Measurements from ENCODE around the gene OTX2.

The OTX2 gene

DNA sequence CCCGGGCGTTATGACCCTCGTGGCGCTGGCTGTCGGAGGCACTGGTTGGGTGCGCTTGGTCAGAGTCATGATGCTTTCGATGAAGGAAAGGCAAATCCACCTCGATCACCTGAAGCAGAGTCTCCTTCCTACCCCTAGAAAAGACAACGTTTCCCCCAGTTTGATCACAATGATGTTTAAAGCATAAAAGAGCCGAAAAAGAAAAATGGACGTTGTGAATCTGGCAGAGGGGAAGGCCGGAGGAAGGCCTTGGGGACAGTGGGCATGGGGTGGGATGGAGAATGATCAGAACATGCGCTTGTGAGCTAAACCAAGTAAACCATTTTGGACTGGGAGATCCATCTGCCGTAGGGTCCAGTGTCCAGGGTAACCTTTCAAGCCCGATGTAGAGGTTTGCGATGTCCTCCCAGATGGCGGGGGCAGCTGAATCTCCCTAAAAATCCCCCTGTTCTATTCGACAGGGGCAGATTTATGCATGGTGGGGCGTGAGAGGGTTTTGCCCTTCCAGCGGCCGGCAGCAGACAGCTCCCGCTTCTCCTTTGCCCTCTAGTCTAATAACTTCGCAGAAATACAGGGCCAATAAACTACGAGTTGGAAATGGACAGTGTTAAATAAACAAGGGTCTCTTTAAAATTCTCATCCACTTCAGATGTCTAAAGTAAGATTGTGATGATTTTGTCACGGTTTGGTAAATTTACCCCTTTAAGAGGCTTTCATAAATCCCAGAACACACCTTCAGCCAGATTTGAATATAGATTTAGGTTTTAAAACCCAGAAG, 2.3 kb upstream of the OTX2 start:
- DNase-seq (ENCODE audit: low read depth in 2 of 2), result no peak

DNA sequence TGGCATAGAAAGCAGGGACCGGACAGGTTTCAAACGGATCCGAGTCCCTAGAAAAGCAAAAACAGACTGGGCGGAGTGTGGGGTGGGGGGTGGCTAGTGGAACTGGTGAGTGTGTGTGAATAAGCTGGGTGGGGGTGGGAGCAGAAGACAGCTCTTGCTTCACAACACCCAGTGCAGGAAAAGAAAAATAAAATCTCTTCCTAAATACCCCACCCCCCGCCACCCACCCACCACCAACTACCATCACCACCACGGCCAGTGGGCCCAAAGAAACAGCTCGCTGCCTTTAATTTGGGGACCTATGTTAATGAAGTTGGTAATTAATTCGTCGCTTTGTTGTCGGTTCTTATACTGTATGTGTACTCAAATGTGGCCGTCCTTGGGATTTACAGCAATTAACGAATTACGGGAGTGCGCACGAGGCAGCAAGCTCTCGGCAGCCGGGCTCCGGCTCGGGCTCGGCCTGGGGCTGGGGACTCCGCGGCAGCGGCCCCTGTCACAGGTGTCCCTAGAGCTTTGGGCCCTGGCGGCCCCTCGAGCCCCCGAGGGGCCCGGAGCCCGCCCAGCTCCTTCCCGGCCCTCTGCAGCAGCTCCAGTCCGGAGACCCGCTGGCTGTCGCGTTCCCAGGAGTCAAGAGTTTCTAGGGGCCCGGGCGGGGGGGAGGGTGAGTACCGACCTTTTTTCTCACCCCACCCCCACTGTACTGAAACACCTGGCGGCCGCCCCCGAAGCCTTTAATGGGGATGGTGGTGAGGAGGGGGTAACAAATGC, 1.5 kb upstream of the OTX2 start:
- DNase-seq (ENCODE audit: low read depth in 2 of 2), result no peak

DNA sequence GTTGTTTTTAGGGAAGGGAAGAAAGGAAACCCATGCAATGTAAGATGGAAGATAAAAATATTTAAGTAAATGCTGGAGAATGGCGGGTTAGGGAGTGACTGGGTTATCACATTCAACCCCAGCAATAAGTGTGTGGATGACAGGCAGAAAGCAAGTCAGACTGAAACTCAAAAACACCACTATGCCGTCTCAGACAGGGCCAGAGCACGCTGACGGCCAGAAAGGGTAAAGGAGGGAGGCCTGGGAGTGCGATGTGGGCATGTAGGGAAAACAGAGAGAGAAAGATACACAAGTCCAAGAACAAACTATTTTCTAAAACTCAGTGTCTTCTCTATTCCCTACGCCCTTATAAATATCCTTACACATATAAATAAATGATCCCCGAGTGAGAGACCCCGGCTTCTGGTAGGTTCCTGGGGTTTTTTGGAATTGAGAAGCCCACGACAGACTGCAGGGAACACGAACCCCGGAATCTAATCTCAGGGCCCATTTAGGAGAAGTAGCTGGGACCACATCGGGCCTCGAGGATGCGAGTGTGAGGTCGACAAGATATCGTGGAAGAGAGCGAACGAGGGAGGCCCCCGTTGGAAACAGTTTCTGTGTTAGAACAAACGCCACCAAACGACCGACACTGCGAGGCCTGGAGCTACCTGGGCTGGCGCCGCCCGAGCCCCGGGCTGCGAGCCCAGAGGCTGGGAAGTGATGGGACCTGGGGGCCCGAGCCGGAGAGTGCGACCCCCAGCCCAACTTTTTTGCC, 735 bp upstream of the OTX2 start:
- DNase-seq (ENCODE audit: low read depth in 2 of 2), result no peak

DNA sequence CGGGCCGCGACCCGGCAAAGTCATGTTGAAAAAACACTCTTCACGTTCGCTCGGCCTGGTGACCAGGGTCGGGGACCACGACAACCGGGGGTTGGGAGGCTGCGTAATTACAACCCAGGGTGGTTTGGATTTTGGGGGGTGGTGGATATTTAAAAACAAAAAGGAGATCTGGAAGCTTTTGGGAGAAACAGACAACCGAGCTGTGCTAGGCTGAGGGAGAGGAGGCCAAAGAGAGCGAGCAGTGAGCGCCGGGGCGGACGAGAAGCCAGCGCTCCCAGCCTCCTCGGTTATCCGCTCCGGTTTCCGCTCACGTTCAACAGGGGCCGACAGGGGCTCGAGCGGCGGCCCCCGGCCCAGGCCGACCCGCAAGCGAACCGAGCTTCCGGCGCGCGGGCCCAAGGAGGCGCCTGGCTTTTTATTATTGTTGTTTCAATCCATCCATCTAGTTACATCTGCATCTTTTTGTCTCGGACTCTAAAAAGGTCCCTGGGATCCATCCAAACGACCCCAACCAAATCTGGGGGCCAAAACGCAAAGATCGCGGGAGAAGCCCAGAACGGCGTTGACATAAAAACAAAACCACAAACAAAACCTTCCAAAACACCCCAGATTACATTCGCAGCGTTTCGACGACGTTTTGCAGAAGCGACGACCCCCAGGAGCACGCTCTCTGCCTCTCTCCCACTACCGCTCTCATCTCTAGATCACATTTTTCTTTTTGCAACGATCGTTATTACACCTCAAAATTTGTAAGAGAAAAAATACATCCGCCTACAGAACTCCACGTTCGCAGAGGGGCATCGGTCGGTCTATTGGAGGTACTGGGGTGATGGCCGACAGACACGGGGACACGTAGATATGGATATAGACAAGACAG, 771 bp downstream of the OTX2 start:
- no peak for DNase-seq (ENCODE audit: low read depth in 2 of 2)

DNA sequence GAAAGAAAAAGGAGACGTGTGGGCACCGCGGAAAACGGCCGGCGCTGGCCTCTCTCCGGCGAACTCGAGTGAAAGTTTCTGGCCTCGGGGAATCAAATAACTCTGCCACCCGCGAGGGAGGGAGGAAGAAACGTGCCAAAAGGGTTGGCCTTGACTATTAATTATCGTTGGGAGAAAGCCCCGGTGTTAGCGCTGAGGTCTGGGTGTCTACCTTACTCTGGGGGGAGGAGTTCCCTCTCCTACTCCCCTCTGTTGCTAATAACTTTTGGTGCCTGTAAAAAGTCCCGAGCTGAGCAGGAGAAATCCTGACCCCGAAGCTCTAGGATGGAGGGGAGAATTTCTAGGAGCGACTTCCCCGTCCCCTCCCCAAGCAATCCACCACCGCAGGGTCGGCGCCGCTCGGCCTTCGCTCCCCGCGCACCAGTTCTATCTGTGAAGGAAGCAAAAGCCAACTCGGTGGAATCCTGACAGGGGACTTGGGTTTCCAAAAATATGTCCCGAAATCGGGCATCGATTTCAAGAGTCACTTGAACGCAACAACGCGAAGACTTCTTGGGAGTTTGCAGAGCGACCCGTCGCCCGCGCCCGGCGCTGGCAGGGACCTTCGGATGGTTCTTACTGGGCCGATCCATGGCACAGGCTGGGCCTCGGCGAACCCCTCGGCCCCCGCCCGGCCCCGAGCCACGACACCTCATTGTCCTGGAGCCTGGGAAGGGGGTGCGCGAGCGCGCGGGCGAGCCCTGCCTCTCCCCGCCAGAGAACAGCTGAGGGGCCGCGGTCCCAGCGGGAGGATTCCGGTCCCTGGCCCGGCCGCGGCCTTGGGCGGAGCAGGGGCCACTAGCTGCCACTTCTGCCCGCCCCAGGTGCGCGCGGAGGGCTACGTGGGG, 1.7 kb downstream of the OTX2 start:
- DNase-seq (ENCODE audit: low read depth in 2 of 2), result no peak

DNA sequence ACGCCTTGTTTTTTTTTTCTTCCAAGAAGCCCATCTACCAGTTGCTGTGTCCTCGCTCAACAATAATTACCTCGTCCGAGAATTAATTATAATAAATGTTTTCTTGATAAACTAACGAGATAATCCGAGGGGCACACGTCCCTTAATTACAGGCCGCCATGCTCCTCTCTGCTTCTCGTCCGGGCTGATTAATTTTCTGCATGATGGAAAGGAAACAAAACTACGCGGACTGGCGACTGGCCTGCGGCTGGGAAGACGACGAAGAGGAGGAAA, 2.2 kb downstream of the OTX2 start:
- DNase-seq (ENCODE audit: low read depth in 2 of 2), result no peak

DNA sequence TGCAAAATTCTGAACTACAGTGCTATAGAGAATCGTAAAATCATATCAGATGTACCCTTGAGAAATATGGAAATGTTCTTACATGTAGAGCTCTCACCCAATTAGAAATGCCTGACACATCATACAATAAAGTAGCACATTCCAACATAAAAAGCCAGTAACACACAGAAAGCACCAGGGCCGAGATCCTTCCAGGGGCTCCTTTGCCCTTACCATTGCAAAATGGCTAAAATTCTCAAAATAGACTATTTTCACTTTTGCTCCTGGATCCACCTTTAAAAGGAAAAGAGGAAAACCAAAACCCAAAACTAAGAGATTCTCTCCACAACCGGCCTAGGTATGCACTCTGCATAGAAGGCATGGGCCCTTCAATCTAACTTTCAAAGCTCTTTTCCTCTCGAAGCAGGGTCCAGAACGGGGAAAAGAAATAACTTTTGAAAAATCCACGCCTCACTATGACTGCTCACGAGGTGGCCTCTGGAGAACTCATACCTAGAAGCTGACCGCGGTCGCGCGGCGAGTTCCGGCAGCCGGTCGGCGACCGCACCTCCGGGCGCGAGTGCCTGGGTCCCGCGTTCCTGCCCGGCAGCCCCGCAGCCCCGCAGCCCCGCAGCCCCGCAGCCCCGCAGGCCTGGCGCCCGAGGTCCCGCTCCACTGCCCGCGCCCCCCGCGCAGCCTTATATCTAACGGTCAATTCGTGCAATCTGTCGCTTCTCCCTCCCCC, 2.7 kb downstream of the OTX2 start:
- no peak for DNase-seq (ENCODE audit: low read depth in 2 of 2)

DNA sequence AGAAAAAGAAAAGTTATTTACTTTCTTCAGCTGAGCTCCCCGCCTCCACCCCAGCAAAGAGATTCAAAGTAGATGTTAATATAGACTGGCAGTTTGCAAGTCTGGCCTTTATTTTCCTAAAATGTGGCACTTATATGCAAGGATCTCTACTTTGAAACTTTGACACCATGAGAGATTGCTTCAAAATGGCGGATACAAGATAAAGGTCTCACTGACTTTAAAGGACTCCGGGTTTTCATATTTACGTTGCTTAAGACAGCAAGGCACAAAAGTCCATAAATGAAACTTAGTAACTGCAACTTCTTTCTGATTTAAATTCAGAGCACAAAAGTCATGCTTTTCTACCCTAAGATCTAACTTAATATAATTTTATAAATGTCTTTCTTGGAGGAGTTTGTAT, 3.5 kb downstream of the OTX2 start:
- no peak for DNase-seq (ENCODE audit: low read depth in 2 of 2)

DNA sequence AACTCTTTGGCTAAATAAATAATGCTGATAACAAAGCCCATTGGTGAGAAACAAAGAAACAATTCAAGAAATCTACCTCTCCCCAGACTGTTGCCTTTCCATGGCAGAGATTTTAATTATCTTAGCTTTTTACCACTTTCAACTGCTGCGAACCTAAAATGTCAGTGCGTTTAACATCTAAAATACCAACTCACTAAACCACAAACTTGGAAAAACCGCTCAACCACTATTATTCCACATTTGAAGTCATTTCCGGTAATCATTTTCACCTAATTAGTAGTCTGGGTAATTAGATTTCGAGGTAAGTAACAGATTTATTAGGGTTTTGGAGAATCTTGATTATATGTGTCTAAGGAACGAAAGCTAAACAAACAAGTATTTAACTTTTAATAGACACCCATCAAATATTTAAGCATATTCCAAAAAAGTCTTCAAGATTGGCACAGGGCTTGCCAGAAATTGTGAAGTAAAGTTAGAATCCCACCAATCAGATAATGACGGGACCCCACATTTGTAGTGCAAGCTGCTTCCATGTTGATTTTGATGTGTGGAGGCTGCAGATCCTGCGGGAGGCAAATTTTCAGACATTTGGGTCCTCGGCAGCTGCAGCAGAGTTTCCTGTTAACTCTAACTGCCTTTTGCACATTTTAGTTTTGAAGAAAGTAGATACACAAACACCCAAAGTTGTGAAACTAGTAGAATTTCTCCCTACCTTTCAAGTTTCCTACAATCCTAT, 4.1 kb downstream of the OTX2 start:
- DNase-seq (ENCODE audit: low read depth in 2 of 2), result no peak

DNA sequence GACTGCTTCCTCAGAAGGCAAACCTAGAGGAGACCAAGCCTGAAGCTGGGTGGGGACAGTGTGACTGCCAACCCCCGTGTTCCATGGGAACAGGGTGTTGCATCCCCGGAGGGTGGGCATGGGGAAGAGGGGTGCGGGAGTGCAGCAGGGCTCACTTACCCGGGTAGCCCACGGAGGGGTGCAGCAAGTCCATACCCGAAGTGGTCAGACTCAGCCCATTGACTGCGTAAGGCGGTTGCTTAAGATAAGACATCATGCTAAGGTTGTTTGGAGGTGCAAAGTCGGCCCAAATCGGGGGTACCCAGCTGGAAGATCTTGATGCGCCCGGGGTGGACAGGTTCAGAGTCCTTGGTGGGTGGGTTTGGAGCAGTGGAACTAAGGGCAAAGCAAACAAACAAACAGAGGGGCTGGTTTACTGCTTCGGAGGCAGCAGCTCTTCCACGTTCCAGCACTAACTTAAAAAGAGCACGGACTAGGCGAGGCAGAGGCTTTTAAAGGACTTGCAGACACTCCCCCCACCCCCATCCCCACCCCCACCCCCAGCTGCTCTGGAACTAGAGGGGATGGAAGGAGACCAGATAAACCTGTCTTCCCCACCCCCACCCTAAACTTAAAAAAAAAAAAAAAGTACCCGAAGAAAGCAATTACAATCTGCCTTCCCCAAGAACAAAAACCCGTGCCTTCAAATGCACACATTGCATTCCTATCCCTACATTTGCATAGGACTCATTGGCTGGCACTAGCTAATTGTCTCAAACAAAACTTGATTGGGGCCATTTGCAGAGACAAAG, 4.9 kb downstream of the OTX2 start:
- DNase-seq (ENCODE audit: low read depth in 2 of 2), result no peak

DNA sequence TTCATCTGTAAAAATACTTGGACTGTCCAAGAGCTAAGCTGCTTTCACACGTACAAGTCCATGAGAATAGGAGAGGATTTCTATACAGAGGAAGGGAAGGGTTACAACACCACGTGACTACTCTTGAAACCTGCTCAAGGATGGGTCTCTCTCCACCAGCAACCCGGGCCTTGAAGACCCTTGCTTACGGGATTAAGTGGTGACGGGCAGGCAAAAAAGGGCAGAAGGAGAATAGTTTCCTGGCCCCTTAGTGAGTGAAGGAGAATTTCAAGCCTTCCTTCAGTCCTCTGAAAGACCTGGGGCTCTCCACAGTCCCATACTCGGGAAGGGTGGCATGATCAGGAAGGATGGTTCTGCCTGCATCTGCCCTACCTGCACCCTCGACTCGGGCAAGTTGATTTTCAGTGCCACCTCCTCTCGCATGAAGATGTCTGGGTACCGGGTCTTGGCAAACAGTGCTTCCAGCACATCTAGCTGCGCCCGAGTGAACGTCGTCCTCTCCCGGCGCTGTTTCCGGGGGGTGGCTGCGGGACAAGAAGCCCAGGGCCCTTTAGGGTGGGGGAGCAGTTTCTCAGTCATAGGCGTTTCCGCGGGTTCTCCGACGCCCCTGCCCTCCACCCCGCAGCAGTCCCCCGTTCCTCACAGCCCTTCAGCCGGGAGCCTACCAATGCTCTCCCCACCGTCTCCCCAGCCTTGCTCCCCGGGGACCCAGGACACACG, 6.3 kb downstream of the OTX2 start:
- no peak for DNase-seq (ENCODE audit: low read depth in 2 of 2)

DNA sequence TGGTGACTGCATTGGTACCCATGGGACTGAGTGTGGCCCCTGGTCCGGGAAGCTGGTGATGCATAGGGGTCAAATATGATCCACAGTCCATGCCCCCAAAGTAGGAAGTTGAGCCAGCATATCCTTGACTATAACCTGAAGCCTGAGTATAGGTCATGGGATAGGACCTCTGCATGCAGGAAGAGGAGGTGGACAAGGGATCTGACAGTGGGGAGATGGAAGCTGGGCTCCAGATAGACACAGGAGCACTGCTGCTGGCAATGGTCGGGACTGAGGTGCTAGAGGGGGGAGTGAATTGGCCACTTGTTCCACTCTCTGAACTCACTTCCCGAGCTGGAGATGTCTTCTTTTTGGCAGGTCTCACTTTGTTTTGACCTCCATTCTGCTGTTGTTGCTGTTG, 8.4 kb downstream of the OTX2 start:
- DNase-seq (ENCODE audit: low read depth in 2 of 2), result no peak

DNA sequence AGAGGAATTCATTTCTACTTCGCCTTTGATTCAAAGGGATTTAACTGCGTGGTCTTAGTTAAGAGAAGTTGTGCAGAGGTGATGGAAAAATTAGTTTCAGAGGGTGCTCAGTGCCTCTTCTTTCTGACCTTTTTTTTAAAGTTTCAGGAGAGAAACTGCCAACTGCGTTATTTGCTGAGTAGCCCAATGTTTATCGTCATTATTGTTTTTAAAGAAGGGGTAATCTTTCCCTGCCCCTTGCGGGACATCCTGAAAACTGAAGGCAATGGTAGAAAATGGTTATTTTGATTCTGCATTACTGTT, 11.0 kb downstream of the OTX2 start:
- DNase-seq (ENCODE audit: low read depth in 2 of 2), result no peak

DNA sequence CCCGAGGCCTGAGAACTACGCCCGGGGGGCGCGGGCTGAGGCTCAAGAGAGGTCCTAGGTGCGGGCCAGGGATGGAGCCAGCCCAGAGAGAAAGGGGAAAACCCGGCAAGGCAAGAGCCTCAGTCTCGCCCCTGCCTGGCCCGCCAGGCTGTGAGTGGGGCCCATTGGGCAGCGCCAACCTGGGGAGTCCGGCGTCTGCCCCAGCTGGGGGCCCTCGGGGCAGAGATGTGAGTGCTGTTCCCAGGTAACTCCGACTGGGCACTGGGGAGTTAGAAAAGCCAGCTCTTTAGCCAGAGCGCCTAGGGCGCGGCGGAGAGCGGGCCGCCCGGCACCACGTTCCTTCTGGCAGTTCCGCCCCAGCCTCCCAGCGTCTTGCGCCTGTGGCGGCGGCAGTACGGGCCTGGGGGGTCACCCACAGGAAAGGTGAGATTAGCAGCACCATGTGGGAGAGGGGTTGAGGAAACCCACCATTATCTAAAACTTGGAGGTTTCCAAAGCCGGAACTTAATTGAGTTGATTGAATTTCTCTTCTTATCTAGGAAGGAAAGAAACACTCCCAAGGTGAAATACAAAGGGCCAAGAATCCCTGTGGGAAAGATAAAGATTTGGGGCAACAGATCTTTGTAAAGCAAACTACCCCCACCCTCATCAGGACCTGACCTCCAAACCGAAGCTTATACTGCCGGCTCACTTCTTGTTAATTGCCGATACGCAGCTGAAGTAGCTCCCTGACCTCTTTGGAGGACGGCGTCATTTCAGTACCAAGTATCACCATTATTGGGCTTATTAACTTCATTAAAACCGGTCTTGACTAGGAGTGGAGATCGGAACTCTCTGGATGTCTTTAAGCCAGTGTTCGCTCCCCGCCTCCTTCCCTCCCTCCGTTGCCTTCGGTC, 11.6 kb downstream of the OTX2 start:
- DNase-seq (ENCODE audit: low read depth in 2 of 2), result no peak

DNA sequence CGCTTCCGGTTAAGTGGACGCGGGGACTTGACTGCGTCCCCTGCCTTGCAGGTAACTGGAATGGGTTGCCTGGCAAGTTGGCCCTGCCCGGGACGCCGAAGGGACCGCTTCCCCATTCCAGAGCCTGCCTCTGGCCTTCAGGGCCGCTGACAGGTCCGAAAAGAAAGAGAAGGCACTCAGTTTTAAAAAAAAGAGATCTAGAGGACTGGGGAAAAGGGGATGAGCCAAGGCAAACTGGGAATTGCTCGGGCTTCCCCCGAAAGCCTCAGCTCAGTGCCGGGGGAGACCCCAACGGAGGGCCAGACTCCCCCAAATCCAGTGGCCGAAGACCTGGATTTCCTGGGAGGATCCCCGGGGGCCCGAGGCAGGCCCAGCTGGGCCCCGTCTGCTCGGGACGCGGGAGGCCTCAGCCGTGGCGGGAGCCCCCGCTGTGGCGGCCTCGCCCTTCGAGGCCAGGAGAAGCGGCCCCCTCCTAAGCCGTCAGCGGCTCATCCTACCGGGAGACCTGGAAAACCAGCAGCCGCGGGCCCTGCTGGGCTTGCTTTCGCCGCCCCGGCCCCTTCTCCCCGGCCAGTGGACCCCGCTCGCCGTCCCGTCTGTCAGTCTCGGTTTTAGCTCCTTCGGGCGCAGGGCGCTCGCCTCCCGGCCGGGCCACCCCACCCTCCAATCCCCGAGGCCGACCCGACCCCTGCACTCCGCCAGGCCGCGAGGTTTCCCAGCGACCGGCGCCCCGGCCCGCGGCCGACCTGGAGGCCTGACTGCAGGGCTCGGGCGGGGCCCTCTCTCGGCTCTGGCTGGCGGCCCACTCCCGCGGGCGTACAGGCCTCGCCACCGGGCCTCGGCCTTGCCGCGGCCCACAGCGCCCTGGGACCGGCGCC, 12.5 kb downstream of the OTX2 start:
- no peak for DNase-seq (ENCODE audit: low read depth in 2 of 2)

DNA sequence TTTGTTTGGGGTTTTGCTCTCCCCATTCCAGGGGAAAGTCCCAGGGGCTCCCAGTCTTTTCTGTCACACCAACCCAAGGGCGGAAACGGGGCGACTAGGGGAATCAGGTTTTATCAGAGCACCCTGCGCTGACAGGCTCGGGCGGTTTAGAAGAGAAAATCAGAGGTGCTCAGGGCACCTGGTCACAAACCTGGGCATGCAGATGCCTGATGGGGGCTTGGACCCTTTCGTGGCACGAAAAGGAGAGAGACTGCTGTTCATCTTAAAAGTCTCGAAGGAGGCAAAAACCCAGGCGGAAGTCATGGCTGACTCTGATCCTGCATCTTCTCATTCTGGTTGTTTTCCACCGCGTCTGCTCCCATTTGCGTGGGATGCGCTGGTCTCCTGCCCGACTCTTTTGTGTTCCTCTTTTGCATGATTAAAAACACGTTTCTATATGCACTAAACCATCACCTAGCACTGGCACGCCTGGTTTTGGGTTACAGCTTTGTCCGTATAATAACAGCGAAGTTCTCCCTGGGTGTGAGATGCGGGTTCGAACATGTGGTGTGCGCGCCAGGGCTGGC, 13.2 kb downstream of the OTX2 start:
- no peak for DNase-seq (ENCODE audit: low read depth in 2 of 2)
